Common myeloid progenitor, CD34-positive (primary cell): ENCODE data around the gene CNTNAP1.

ENCODE experiments used
- CTCF ChIA-PET: fragments of 350-600 bp; sonication (Branson Sonifier 250); formaldehyde crosslinking; loops from one replicate; lab custom pipeline; 2021; ENCODE audit warnings: antibody characterized with exemption; lab: Charles Lee
- POLR2A ChIA-PET: fragments of 350-600 bp; sonication (Branson Sonifier 250); formaldehyde crosslinking; loops from one replicate; lab custom pipeline; 2021; ENCODE audit warnings: antibody characterized with exemption; lab: Charles Lee
- DNase-seq, 3 donors: peaks; one replicate each; pipeline versions ENCODE4 v3.0.0 to v3.0.0-alpha.2; 2013
- H3K27ac ChIP-seq, 2 experiments: 1 replicate in 1 of 2; 2 replicates in 1 of 2; pipeline ENCODE4 v1.7.0; 2013; ENCODE audit warnings: inconsistent platforms in 2 of 2, low read length in 2 of 2, mild to moderate bottlenecking in 2 of 2, low read depth in 1 of 2, moderate library complexity in 1 of 2; ENCODE audit not compliant: severe bottlenecking in 2 of 2, insufficient read depth in 1 of 2, poor library complexity in 1 of 2
- H3K27me3 ChIP-seq, 5 experiments: replicated peaks in 2 of 5; 1 replicate in 3 of 5; 2 replicates in 2 of 5; pipeline versions ENCODE4 v1.6.1 to v1.7.0; 2013; ENCODE audit warnings: low read length in 4 of 5, mild to moderate bottlenecking in 2 of 5, moderate library complexity in 2 of 5, inconsistent platforms in 1 of 5; ENCODE audit not compliant: insufficient read depth in 5 of 5, control insufficient read depth in 4 of 5
- H3K36me3 ChIP-seq, 4 experiments: 1 replicate in 2 of 4; 2 replicates in 2 of 4; pipeline versions ENCODE4 v1.6.1 to v1.7.0; 2013; ENCODE audit warnings: low read length in 3 of 4, control low read depth in 1 of 4, mild to moderate bottlenecking in 1 of 4; ENCODE audit not compliant: control insufficient read depth in 4 of 4, insufficient read depth in 4 of 4
- H3K4me1 ChIP-seq, 4 experiments: 1 replicate in 3 of 4; 2 replicates in 1 of 4; pipeline versions ENCODE4 v1.6.1 to v1.7.1; 2013; ENCODE audit warnings: low read length in 3 of 4, mild to moderate bottlenecking in 3 of 4, control low read depth in 1 of 4, inconsistent platforms in 1 of 4, moderate library complexity in 1 of 4; ENCODE audit not compliant: control insufficient read depth in 4 of 4, insufficient read depth in 4 of 4; ENCODE audit errors: control extremely low read depth in 1 of 4
- H3K4me3 ChIP-seq, 7 experiments: 1 replicate in 4 of 7; 2 replicates in 3 of 7; pipeline versions ENCODE4 v1.5.1 to v1.7.0; 2013; ENCODE audit warnings: mild to moderate bottlenecking in 7 of 7, low read length in 6 of 7, moderate library complexity in 6 of 7, inconsistent platforms in 2 of 7, low read depth in 2 of 7, control low read depth in 1 of 7; ENCODE audit not compliant: insufficient read depth in 4 of 7, control insufficient read depth in 1 of 7; ENCODE audit errors: extremely low read depth in 1 of 7
- H3K9me3 ChIP-seq, 5 experiments: 1 replicate in 4 of 5; 2 replicates in 1 of 5; pipeline versions ENCODE4 v1.6.1 to v1.7.1; 2013; ENCODE audit warnings: low read length in 4 of 5, mild to moderate bottlenecking in 2 of 5, inconsistent platforms in 1 of 5, low read depth in 1 of 5, moderate library complexity in 1 of 5; ENCODE audit not compliant: control insufficient read depth in 4 of 5, insufficient read depth in 2 of 5; ENCODE audit errors: control extremely low read depth in 1 of 5
- WGBS: methylation state at CpG from one replicate; pipeline ENCODE4 v1.1.5; 2013; ENCODE audit not compliant: insufficient coverage; 5-methylcytosine and 5-hydroxymethylcytosine counted together

Gene CNTNAP1

GRCh38 chr17:42684929-42685556, 2.7 kb downstream of the CNTNAP1 start:
- POLR2A ChIA-PET = no interaction called here
- Histone ChIP-seq H3K9me3 (no peaks in the 10 kb centered on the region), H3K4me1 (peaks cover 4 to 37% (median 29%) of the 10 kb centered on the region in 4 experiments), H3K27me3 (peaks cover 0 to 57% (median 21%) of the 10 kb centered on the region in 5 experiments), H3K27ac (no peak overlapping the region), H3K4me3 (no peak overlapping the region), H3K36me3 (no peaks in the 10 kb centered on the region)
- WGBS = 96% methylated on average over 49 of the region's 50 CpGs
- no peak for DNase-seq
- CTCF ChIA-PET = interaction anchor here (1.4 to 1.9 kb wide), 2 partner anchors 16 to 79 kb away, joined by 3 to 4 read pairs; no protein-coding TSS in a partner anchor

GRCh38 chr17:42685831-42686230, 3.5 kb downstream of the CNTNAP1 start:
- Histone ChIP-seq H3K9me3 (no peaks in the 10 kb centered on the region), H3K4me3 (no peak overlapping the region), H3K36me3 (no peaks in the 10 kb centered on the region), H3K4me1 (peaks cover 4 to 30% (median 24%) of the 10 kb centered on the region in 4 experiments), H3K27me3 (peaks cover 0 to 51% (median 15%) of the 10 kb centered on the region in 5 experiments), H3K27ac (no peak overlapping the region)
- ChIA-PET CTCF (interaction anchor here (1.4 kb wide), 1 partner anchor 80 kb away, joined by 3 read pairs; no protein-coding TSS in a partner anchor), POLR2A (no interaction called here)
- no peak for DNase-seq
- 94% methylated on average over 11 of the region's 14 CpGs for WGBS

DNA sequence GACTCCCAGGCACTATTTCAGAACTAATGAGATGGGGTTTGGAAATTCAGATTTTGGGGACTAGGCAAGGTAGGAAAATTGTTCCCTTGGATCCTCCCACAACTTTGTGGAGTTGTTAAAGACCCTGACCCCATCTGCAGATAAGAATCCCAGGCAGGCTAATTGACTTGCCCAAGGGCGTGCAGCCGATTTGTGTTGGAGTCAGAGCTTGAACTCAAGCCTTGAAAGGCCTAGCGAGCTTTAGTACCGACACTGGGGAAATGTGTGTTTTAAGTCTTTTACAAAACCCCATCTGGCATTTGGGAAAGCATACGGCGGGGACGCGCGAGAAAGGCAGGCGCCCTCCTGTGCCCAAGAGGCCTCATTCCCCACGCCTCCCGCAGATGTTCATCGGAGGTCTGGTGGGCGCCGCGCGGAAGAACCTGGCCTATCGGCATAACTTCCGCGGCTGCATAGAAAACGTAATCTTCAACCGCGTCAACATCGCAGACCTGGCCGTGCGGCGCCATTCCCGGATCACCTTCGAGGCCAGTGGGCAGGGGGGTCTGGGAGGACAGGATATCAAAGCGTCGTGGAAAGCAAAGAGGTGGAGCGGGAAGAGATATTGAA, 4.3 kb downstream of the CNTNAP1 start:
- WGBS = 96% methylated on average over 25 of the region's 32 CpGs
- H3K4me3 ChIP-seq = no peak overlapping the region
- ChIA-PET CTCF (interaction anchor here (1.7 kb wide), 1 partner anchor 108 kb away, joined by 4 read pairs; no protein-coding TSS in a partner anchor), POLR2A (no interaction called here)
- peaks cover 0 to 48% (median 17%) of the 10 kb centered on the region in 5 experiments for H3K27me3 ChIP-seq
- DNase-seq = no peak
- no peak overlapping the region for H3K27ac ChIP-seq
- no peaks in the 10 kb centered on the region for H3K9me3 ChIP-seq
- H3K36me3 ChIP-seq = no peaks in the 10 kb centered on the region
- peaks cover 4 to 25% (median 19%) of the 10 kb centered on the region in 4 experiments for H3K4me1 ChIP-seq

DNA sequence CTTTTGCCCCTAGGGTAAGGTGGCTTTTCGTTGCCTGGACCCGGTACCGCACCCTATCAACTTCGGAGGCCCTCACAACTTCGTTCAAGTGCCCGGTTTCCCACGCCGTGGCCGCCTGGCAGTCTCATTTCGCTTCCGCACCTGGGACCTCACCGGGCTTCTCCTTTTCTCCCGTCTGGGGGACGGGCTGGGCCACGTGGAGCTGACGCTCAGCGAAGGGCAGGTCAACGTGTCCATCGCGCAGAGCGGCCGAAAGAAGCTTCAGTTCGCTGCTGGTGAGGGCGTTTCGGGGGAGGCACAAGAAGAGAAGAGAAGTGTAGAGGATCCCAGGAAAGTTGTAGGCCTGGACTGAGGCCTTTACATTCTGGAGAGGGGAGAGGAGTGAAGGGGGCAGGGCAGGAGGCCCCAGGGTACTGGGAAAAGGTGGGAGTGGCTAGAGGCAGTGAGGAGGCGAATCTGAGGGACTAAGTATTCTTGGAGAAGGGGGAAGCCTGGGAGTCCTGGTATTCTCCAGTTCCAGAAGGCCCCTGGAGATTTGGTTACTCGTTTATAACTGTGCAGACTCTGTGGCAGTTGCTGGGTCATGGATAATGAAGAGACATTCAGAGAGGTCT, 5.5 kb downstream of the CNTNAP1 start:
- Histone ChIP-seq H3K4me3 (no peak overlapping the region), H3K27ac (no peak overlapping the region), H3K27me3 (peaks cover 0 to 36% (median 14%) of the 10 kb centered on the region in 5 experiments), H3K36me3 (peaks cover 0 to 2% (median 0%) of the 10 kb centered on the region in 4 experiments), H3K9me3 (no peaks in the 10 kb centered on the region), H3K4me1 (peaks cover 0 to 14% (median 9%) of the 10 kb centered on the region in 4 experiments)
- 96% methylated on average over 23 of the region's 27 CpGs for WGBS
- no peak for DNase-seq
- ChIA-PET CTCF (interaction anchor here (1.7 kb wide), 1 partner anchor 109 kb away, joined by 4 read pairs; no protein-coding TSS in a partner anchor), POLR2A (no interaction called here)

DNA sequence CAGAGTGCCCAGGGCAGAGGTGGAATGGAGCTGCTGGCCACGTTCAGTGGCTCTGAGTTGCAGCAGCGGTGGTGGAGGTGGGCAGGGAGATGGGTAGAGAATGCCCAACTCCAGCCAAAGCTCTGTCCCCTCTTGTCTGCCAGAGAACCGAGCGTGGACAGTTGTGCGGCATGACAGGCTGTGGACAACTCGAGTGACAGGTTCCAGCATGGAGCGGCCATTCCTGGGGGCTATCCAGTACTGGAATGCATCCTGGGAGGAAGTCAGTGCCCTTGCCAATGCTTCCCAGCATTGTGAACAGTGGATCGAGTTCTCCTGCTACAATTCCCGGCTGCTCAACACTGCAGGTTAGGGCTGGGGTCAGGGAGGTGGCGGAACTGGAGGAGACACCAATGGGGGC, 8.3 kb downstream of the CNTNAP1 start:
- Histone ChIP-seq H3K27ac (no peak overlapping the region), H3K27me3 (peaks cover 0 to 12% (median 2%) of the 10 kb centered on the region in 5 experiments), H3K4me3 (no peak overlapping the region), H3K4me1 (no peaks in the 10 kb centered on the region), H3K9me3 (no peaks in the 10 kb centered on the region), H3K36me3 (peaks cover 0 to 2% (median 0%) of the 10 kb centered on the region in 4 experiments)
- CTCF ChIA-PET = interaction anchor here (0.7 to 1.1 kb wide), 2 partner anchors 9 to 48 kb away, joined by 3 read pairs; no protein-coding TSS in a partner anchor
- DNase-seq = no peak
- POLR2A ChIA-PET = interaction anchor here (0.6 kb wide), 1 partner anchor 48 kb away, joined by 5 read pairs; no protein-coding TSS in a partner anchor
- 98% methylated on average over 8 of the region's 10 CpGs for WGBS

DNA sequence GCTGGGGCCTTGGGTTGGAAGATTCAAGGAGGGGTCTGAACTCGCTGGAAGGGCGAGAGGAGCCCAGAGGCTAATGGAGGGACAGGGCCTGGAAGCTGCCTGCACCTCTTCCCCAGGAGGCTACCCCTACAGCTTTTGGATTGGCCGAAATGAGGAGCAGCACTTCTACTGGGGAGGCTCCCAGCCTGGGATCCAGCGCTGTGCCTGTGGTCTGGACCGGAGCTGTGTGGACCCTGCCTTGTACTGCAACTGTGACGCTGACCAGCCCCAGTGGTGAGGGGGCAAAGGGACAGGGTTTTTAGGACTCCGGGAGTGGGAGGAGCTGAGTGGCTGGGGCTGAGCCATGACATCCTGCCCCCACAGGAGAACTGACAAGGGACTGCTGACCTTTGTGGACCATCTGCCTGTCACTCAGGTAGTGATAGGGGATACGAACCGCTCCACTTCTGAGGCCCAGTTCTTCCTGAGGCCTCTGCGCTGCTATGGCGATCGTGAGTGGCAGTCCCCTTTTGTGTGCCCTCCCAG, 8.8 kb downstream of the CNTNAP1 start:
- Histone ChIP-seq H3K9me3 (no peaks in the 10 kb centered on the region), H3K4me3 (no peak overlapping the region), H3K27me3 (peaks cover 0 to 12% (median 2%) of the 10 kb centered on the region in 5 experiments), H3K27ac (no peak overlapping the region), H3K36me3 (peaks cover 0 to 2% (median under 1%) of the 10 kb centered on the region in 4 experiments), H3K4me1 (no peaks in the 10 kb centered on the region)
- 98% methylated on average over 11 of the region's 12 CpGs for WGBS
- no peak for DNase-seq
- ChIA-PET CTCF (interaction anchor here (1.1 kb wide), 1 partner anchor 9 kb away, joined by 3 read pairs; no protein-coding TSS in a partner anchor), POLR2A (interaction anchor here (0.6 kb wide), 2 partner anchors 47 to 103 kb away, joined by 5 read pairs; no protein-coding TSS in a partner anchor)
